Measurements from ENCODE around the gene GRK1. TPM values are rescaled to one million over a fixed set of nuclear protein-coding genes. Genes with fewer than 3 reads are reported as not detected.

GRK1 gene
- total and polyA plus RNA-seq, 2 of the 4 experiments (the other 2 are of a cell fraction) = not detected

GRCh38 chr13:113729187-113730019 lies 62.4 kb downstream of the GRK1 start:
- Histone ChIP-seq H3K9me1 (ENCODE audit: insufficient read depth, low read length) (peaks cover 6% of the 10 kb centered on the region; the same call in 1 of the 2 replicates), H3K27me3 (ENCODE audit: control insufficient read depth, insufficient read depth, low read length) (peaks cover 36% of the 10 kb centered on the region), H3K14ac (replicated peaks; ENCODE audit: low read depth, low read length) (no peak overlapping the region; the same call in 1 of the 2 replicates), H2AK5ac (ENCODE audit: low read depth, low read length) (no peak overlapping the region), H3K23ac (ENCODE audit: low read depth, low read length) (no peak overlapping the region), H4K20me1 (ENCODE audit: insufficient read depth, low read length) (0 out of 2 replicates have a peak, but pooled peaks cover 4% of the 10 kb centered on the region), H2AK9ac (replicated peaks; ENCODE audit: low read depth, low read length, poor library complexity) (no peak overlapping the region), H3K9ac (ENCODE audit: low read depth, low read length) (no peak overlapping the region), H3K79me1 (ENCODE audit: low read depth in 1 of 2, low read length in 2 of 2) (no peaks in the 10 kb centered on the region), H2BK120ac (ENCODE audit: low read depth, low read length) (no peak overlapping the region), H3K4ac (ENCODE audit: low read depth, low read length) (no peak overlapping the region; the same call in 1 of the 2 replicates), H3K56ac (ENCODE audit: extremely low read depth, insufficient read depth, low read length) (no peak overlapping the region), H2AFZ (replicated peaks; ENCODE audit: low read length, poor library complexity) (peak overlapping the region; percentile 66), H2BK5ac (ENCODE audit: low read depth, low read length, poor library complexity, severe bottlenecking) (no peak overlapping the region), H4K5ac (ENCODE audit: low read depth, low read length) (no peak overlapping the region), H3K4me1 (ENCODE audit: control insufficient read depth, insufficient read depth, low read length) (no peaks in the 10 kb centered on the region; the same call in none of the 2 replicates), H4K91ac (ENCODE audit: insufficient read depth, low read depth, low read length) (no peak overlapping the region), H3K4me2 (ENCODE audit: low read depth, low read length) (no peak overlapping the region), H2BK15ac (ENCODE audit: low read depth, low read length) (no peak overlapping the region), H3K9me3 (ENCODE audit: control insufficient read depth, insufficient read depth, low read length) (peaks cover 2% of the 10 kb centered on the region; the same call in 1 of the 2 replicates), H4K8ac (ENCODE audit: low read depth in 2 of 2, low read length in 2 of 2) (no peak overlapping the region), H3K36me3 (ENCODE audit: control insufficient read depth, insufficient read depth, low read length) (no peaks in the 10 kb centered on the region), H3K4me3 (ENCODE audit: insufficient read depth, low read depth, low read length) (no peak overlapping the region), H3K18ac (ENCODE audit: low read depth, low read length) (no peak overlapping the region), H3K27ac (ENCODE audit: insufficient read depth, low read length) (no peak overlapping the region), H2BK20ac (ENCODE audit: low read depth, low read length) (no peak overlapping the region)
- DNase-seq (no peak), ATAC-seq (ENCODE audit: low read depth) (peak; percentile 25)
- dilution Hi-C loops (cut with HindIII; ENCODE audit: low sequenced_read_pairs, unreplicated experiment) (no loop called here), intact Hi-C loops (cut with micrococcal nuclease) (no loop called here), in situ Hi-C loops (cut with MboI; ENCODE audit: low sequenced_read_pairs) (no loop called here)
- CTCF ChIA-PET = interaction anchor here (1.0 kb wide), 1 partner anchor 12 kb away, joined by 3 read pairs; no protein-coding TSS in a partner anchor
- WGBS, 2 experiments (ENCODE audit: extremely low coverage in 2 of 2, insufficient read length in 1 of 2) = 31% methylated on average over 16 of the region's 34 CpGs; no CpG with 5 or more reads in 1 of the 2 experiments
- TF ChIP-seq CTCF (conservative IDR thresholded peaks at IDR 0.05; ENCODE audit: low read depth, low read length) (no peak), MXI1 (IDR thresholded peaks at IDR 0.05; ENCODE audit: borderline replicate concordance, low read depth, low read length) (0 out of 2 replicates have a peak, but pooled peaks have one; percentile 22)
- POLR2A ChIA-PET (ENCODE audit: unreplicated experiment) = no interaction called here
- no TSS peak for BruUV-seq (replicated peaks)

Measured in IMR-90 (cell line).